GM23248 (cell line): Measurements from ENCODE around the gene MINK1.

Source experiments
- EZH2 ChIP-seq: fragments of 200-600 bp; sonication (generic); IDR thresholded peaks from 2 replicates; pipeline ENCODE4 v1.6.1; 2018; ENCODE audit warnings: antibody characterized with exemption, mild to moderate bottlenecking; ENCODE audit not compliant: insufficient read depth, poor library complexity, severe bottlenecking
- EZH2phosphoT487 ChIP-seq: fragments of 200-600 bp; sonication (generic); IDR thresholded peaks from 2 replicates; pipeline ENCODE4 v1.6.1; 2018; ENCODE audit warnings: antibody characterized with exemption, moderate library complexity, mild to moderate bottlenecking, low read depth; ENCODE audit not compliant: insufficient read depth

DNA sequence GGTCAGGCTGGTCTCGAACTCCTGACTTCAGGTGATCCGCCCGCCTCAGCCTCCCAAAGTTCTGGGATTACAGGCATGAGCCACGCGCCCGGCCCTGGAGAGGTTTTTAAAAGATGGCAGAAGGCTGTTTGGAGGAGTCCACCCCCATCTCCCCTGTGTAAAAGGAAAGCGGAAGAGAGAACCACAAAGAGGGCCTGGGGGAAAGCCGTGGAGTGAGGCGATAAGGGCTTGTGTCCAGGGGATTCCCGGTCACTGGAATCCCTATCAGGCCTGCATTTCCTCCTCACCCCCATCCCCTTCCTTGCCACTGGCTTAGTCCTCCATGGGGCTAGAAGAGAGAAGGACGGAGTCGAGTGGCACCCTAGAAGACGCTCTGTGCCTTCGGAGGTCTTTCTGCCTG lies 98.8 kb downstream of the MINK1 start, which contains the start of gene GP1BA:
- no peak for TF ChIP-seq EZH2
- TF ChIP-seq EZH2phosphoT487 = no peak
